Heart left ventricle (tissue), 16 donors: ENCODE results near the gene IFT43. TPM values are rescaled to one million over a fixed set of nuclear protein-coding genes. Genes with fewer than 3 reads are reported as not detected.

Experiments
- ATAC-seq, 4 donors: fragments of 200-7000 bp; cut with Tn5 transposase; one replicate each; pipeline ENCODE4 v1.9.1; 2020 to 2022; ENCODE audit warnings: moderate library complexity in 4 of 4, mild to moderate bottlenecking in 3 of 4, moderate number of reproducible peaks in 1 of 4
- DNase-seq, 5 donors: peaks; one replicate each; pipeline ENCODE4 v3.0.0-alpha.2; 2020
- H3K27ac ChIP-seq, 12 donors: fragments of 200-600 bp; sonication (generic) in 4 of 12; one replicate each; pipeline versions ENCODE4 v1.5.0 to v1.8.0; 2016 to 2022; ENCODE audit warnings: mild to moderate bottlenecking in 2 of 12
- H3K27me3 ChIP-seq, 9 donors: fragments of 200-600 bp; sonication (generic) in 2 of 9; one replicate each; pipeline versions ENCODE4 v1.5.1 to v1.8.0; 2016 to 2022; ENCODE audit warnings: mild to moderate bottlenecking in 3 of 9
- H3K36me3 ChIP-seq, 9 donors: fragments of 200-600 bp; sonication (generic) in 2 of 9; one replicate each; pipeline versions ENCODE4 v1.5.0 to v1.8.0; 2018 to 2022; ENCODE audit warnings: mild to moderate bottlenecking in 2 of 9
- H3K4me1 ChIP-seq, 12 donors: fragments of 200-600 bp; sonication (generic) in 4 of 12; one replicate each; pipeline versions ENCODE4 v1.5.0 to v1.8.0; 2016 to 2022; ENCODE audit warnings: mild to moderate bottlenecking in 3 of 12
- H3K4me3 ChIP-seq, 12 donors: fragments of 200-600 bp; sonication (generic) in 4 of 12; one replicate each; pipeline versions ENCODE4 v1.5.0 to v1.8.0; 2017 to 2022; ENCODE audit warnings: mild to moderate bottlenecking in 9 of 12, moderate library complexity in 4 of 12
- H3K9me3 ChIP-seq, 12 donors: fragments of 200-600 bp; sonication (generic) in 4 of 12; one replicate each; pipeline versions ENCODE4 v1.5.0 to v1.8.0; 2016 to 2022; ENCODE audit warnings: mild to moderate bottlenecking in 1 of 12
- POLR2A ChIP-seq, 2 donors: fragments of 450-650 bp; IDR thresholded peaks; one replicate each; pipeline ENCODE4 v1.6.1; 2017; ENCODE audit warnings: antibody characterized with exemption in 2 of 2, mild to moderate bottlenecking in 2 of 2, moderate library complexity in 2 of 2
- WGBS, 4 donors: extraction: QIAGEN DNeasy Blood & Tissue Kit in 2 of 4; methylation state at CpG; one replicate each; pipeline versions ENCODE4 v1.1.5 to v1.1.7; 2013 to 2018; 5-methylcytosine and 5-hydroxymethylcytosine counted together
- intact Hi-C, 10 donors: fragments of 100-400 bp; cut with DNase I; formaldehyde crosslinking; loops; one replicate each; pipeline versions ENCODE4 v1.11.1 to v1.14.2; 2022
- polyA plus RNA-seq, 2 donors: library from polyadenylated mRNA; stranded (reverse); fragments of 200-250 nt; gene quantifications; one replicate each; pipeline ENCODE4 v1.2.3, GENCODE V29; 2013
- total RNA-seq, 9 donors: library from RNA; depleted of rRNA in 2 of 9; stranded (reverse); fragments of >200 nt in 2 of 9; fragmentation: NEBNext Ultra II Directional in 3 of 9; extraction: Animal tissue kit (Norgen Biotek cat#: 25700) in 3 of 9; gene quantifications; one replicate each; pipeline versions ENCODE4 v1.1.0 to v1.2.4, GENCODE V29; 2016 to 2023
- TF ChIP-seq, protein P1 (sequence below), 12 donors: fragments of 200-600 bp; sonication (generic) in 4 of 12; IDR thresholded peaks; one replicate each; pipeline versions ENCODE4 v1.5.0 to v1.8.0; 2018 to 2022; ENCODE audit warnings: antibody characterized with exemption in 12 of 12, mild to moderate bottlenecking in 5 of 12
- donor health status: ischemic (EF 13 %, LVEDD 7.1; RV severe dilation, severe dysfunction).
- donor health status: healthy with polysubstance abuse.
- donor health status: DM: no; HTN: yes; CAD: no.
- donor health status: DM: no; HTN: no; CAD: no.
- donor health status: ischemic (EF 25% LVEDD 6.9; RV normal size, moderate dysfunction).
- donor health status: ischemic (EF 25% LVEDD 5.7; RV mildly dilated, moderate dysfunction).
- donor health status: healthy.
- donor health status: DM: yes; HTN: yes; CAD: no.
- donor health status: ischemic (EF 35%, LVEDD 5.7; RV mildly dilated, moderate dysfunction).
- donor health status: nonischemic (EF 11% LVEDD 7.7; RV severe dilation, severe dysfunction).
- donor health status: DM: yes; HTN: yes; CAD: no.
- donor health status: PGD.
- donor health status: ischemic (EF 29% LVEDD 5.4; RV normal size, mild dysfunction).
- donor health status: nonischemic (EF 23%, LVEDD 6.1; RV moderate dilation, normal function).

IFT43 gene
- total and polyA plus RNA-seq, 11 donors = 22.8 to 54.7 (median 30.8) TPM

DNA sequence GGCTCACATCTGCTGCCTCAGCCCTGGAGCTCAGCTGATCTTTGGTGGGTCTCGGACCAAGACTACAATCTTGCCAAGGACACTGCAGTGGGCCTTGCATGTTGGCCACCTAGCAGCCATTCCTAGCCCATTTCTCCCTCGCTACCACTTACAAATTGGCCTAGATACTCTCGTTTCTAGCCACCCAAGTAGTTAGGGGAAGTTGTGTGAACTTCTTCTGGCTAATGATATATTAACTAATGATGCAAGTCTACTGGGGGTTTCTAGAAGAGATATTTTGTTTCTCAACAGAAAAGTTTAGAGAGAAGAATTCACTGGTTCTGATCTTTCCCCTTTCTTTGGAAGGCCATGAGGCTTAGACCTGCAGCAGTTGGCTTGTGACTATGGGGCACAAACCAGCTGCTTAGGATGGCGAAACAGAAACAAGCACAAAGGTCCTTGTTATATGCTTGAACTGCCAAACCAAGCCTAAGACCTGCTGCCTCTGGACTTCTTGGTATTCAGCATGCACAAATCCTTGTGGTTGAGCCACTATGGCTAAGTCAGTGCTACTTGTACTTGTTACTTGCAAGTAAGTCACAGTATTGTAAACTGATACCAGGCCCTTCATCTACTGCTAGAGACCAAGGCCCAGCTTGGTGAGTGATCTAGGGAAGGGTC lies 135.7 kb downstream of the IFT43 start:
- H3K4me1 ChIP-seq = no peaks in the 10 kb centered on the region
- WGBS, 4 donors = 77 to 90% (median 80%) methylated on average over 4 of the region's 4 CpGs
- TF ChIP-seq, protein P1, sequence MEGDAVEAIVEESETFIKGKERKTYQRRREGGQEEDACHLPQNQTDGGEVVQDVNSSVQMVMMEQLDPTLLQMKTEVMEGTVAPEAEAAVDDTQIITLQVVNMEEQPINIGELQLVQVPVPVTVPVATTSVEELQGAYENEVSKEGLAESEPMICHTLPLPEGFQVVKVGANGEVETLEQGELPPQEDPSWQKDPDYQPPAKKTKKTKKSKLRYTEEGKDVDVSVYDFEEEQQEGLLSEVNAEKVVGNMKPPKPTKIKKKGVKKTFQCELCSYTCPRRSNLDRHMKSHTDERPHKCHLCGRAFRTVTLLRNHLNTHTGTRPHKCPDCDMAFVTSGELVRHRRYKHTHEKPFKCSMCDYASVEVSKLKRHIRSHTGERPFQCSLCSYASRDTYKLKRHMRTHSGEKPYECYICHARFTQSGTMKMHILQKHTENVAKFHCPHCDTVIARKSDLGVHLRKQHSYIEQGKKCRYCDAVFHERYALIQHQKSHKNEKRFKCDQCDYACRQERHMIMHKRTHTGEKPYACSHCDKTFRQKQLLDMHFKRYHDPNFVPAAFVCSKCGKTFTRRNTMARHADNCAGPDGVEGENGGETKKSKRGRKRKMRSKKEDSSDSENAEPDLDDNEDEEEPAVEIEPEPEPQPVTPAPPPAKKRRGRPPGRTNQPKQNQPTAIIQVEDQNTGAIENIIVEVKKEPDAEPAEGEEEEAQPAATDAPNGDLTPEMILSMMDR (IDR thresholded peaks at IDR 0.05) = no peak
- TF ChIP-seq POLR2A (IDR thresholded peaks at IDR 0.05) = no peak
- peaks cover 0 to 3% (median 0%) of the 10 kb centered on the region in 9 donors for H3K27me3 ChIP-seq
- H3K27ac ChIP-seq = no peak overlapping the region
- H3K36me3 ChIP-seq = no peaks in the 10 kb centered on the region
- H3K4me3 ChIP-seq = no peak overlapping the region
- H3K9me3 ChIP-seq = no peaks in the 10 kb centered on the region
- ATAC-seq = no peak
- DNase-seq = no peak
- intact Hi-C loops = no loop called here

DNA sequence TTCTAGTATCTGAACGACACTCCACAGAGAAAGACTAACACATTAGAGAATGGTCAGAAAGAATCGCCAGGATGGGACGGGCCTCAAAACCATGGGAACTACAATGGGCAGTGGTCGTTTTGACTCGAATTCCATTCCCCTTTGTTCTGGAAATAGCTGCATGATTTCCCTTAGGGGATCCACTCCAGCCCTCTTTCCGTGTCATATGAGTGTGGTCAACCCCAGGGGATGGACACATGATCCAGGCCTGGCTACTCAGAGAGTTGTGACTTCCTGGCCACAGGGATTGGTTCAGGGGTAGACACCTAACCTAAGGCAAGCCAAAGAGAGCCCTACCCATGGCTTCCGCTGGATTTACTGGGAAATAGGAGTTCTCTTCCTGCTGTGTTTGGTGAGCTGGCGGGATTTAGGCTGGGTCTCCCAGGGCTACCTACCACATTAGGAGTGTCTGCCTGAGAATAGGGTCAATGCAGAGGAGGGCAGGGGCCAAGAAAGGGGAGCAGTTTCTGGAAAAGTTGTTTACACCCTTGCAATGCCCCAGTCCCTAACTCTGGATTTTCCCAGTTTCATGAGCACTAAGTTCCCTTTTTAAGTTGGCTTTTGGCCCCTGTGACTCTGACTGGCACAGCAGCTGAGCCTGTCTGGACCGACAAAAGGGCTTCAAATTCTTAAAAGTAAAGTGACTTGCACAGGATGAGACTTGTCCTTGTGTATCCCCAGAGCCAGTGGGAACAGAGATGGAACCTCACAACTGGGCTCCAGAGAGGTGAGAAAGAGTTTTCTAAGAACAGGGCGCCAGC lies 138.1 kb downstream of the IFT43 start:
- Histone ChIP-seq H3K4me3 (no peak overlapping the region), H3K36me3 (no peaks in the 10 kb centered on the region), H3K9me3 (no peaks in the 10 kb centered on the region), H3K4me1 (no peaks in the 10 kb centered on the region), H3K27ac (no peak overlapping the region), H3K27me3 (peaks cover 0 to 8% (median 0%) of the 10 kb centered on the region in 9 donors)
- DNase-seq (no peak), ATAC-seq (no peak)
- intact Hi-C loops = no loop called here
- no peak for TF ChIP-seq POLR2A (IDR thresholded peaks at IDR 0.05)
- TF ChIP-seq, protein P1 (IDR thresholded peaks at IDR 0.05) = no peak
- 71 to 76% (median 74%) methylated on average over 10 of the region's 10 CpGs for WGBS, 4 donors

- Histone ChIP-seq H3K4me3 (no peak overlapping the region), H3K27me3 (peaks cover 0 to 27% (median 10%) of the 10 kb centered on the region in 9 donors), H3K36me3 (no peaks in the 10 kb centered on the region), H3K27ac (no peak overlapping the region), H3K9me3 (no peaks in the 10 kb centered on the region), H3K4me1 (no peaks in the 10 kb centered on the region)
- ATAC-seq (no peak), DNase-seq (no peak)
- TF ChIP-seq, protein P1 (IDR thresholded peaks at IDR 0.05) = no peak
- TF ChIP-seq POLR2A (IDR thresholded peaks at IDR 0.05) = no peak
- WGBS, 4 donors = 68 to 80% (median 73%) methylated on average over 8 of the region's 8 CpGs
- intact Hi-C loops = no loop called here
Observed at GRCh38 chr14:76125511-76125910, 139.9 kb downstream of the IFT43 start.

DNA sequence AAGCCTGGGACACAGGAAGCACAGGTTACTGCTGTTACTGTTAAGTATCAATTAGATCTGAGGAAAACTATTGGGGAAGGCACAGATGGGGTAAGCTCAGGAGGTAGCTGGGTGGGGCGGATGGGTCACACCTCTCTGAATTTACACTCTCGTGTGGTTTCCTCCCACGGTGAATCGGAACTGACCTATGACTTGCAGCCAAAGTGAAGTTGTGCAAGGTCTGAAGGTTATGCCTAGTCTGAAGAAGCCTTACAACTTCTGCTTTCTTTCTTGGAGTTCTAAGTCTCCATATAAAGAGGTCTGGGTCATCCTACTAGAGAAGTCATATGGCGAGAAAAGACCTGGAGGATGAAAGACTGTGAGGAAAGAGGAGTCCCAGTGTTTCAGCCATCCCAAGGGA lies 140.5 kb downstream of the IFT43 start:
- DNase-seq (no peak), ATAC-seq (no peak)
- 79 to 88% (median 85%) methylated on average over 5 of the region's 5 CpGs for WGBS, 4 donors
- Histone ChIP-seq H3K4me1 (no peaks in the 10 kb centered on the region), H3K27me3 (peaks cover 0 to 33% (median 16%) of the 10 kb centered on the region in 9 donors), H3K9me3 (no peaks in the 10 kb centered on the region), H3K4me3 (no peak overlapping the region), H3K36me3 (no peaks in the 10 kb centered on the region), H3K27ac (no peak overlapping the region)
- TF ChIP-seq, protein P1 (IDR thresholded peaks at IDR 0.05) = no peak
- TF ChIP-seq POLR2A (IDR thresholded peaks at IDR 0.05) = no peak
- intact Hi-C loops = no loop called here
